Measurements from ENCODE around the gene FLNA. TPM values are rescaled to one million over a fixed set of nuclear protein-coding genes. Genes with fewer than 3 reads are reported as not detected.
"Not testable (repeated sequence)": the region's sequence is repeated elsewhere in the genome, so short reads cannot be mapped to it uniquely, and the experiment has no call there.

Gene FLNA
- total RNA-seq, 1 experiment from 2014 or later: 1,563 TPM

GRCh38 chrX:154356596-154356995, 17.8 kb downstream of the FLNA start:
- H3K36me3 ChIP-seq: peaks cover 68% of the 10 kb centered on the region
- H3K27me3 ChIP-seq: no peaks in the 10 kb centered on the region
- H3K4me3 ChIP-seq: no peak overlapping the region

GRCh38 chrX:154355776-154356140, 18.7 kb downstream of the FLNA start:
- Histone ChIP-seq H3K4me3 (no peak overlapping the region), H3K27me3 (no peaks in the 10 kb centered on the region), H3K9me3 (no peaks in the 10 kb centered on the region), H3K36me3 (peaks cover 71% of the 10 kb centered on the region)
- no peak for DNase-seq

More at GRCh38 chrX:154356596-154356995, 17.8 kb downstream of the FLNA start:
- no peaks in the 10 kb centered on the region for H3K9me3 ChIP-seq
- no peak for DNase-seq

GRCh38 chrX:154355094-154355775, 19.2 kb downstream of the FLNA start:
- Histone ChIP-seq H3K36me3 (peaks cover 72% of the 10 kb centered on the region), H3K27me3 (no peaks in the 10 kb centered on the region), H3K9me3 (no peaks in the 10 kb centered on the region), H3K4me3 (no peak overlapping the region)
- no peak for DNase-seq

GRCh38 chrX:154354516-154354915, 19.9 kb downstream of the FLNA start:
- H3K4me3 ChIP-seq: no peak overlapping the region
- H3K27me3 ChIP-seq: no peaks in the 10 kb centered on the region
- no peaks in the 10 kb centered on the region for H3K9me3 ChIP-seq
- peaks cover 72% of the 10 kb centered on the region for H3K36me3 ChIP-seq
- no peak for DNase-seq

GRCh38 chrX:154354013-154354412, 20.4 kb downstream of the FLNA start:
- Histone ChIP-seq H3K27me3 (no peaks in the 10 kb centered on the region), H3K9me3 (no peaks in the 10 kb centered on the region), H3K4me3 (no peak overlapping the region), H3K36me3 (peaks cover 73% of the 10 kb centered on the region)
- no peak for DNase-seq

GRCh38 chrX:154353172-154353843, 21.1 kb downstream of the FLNA start:
- H3K27me3 ChIP-seq: no peaks in the 10 kb centered on the region
- peaks cover 76% of the 10 kb centered on the region for H3K36me3 ChIP-seq
- H3K4me3 ChIP-seq: no peak overlapping the region
- DNase-seq: no peak
- H3K9me3 ChIP-seq: no peaks in the 10 kb centered on the region

- Histone ChIP-seq H3K27me3 (no peaks in the 10 kb centered on the region), H3K9me3 (no peaks in the 10 kb centered on the region), H3K36me3 (peaks cover 68% of the 10 kb centered on the region), H3K4me3 (no peak overlapping the region)
- DNase-seq: no peak
These were observed 22.0 kb downstream of the FLNA start for GRCh38 chrX:154352466-154352865.

GRCh38 chrX:154352012-154352401, 22.4 kb downstream of the FLNA start:
- no peak overlapping the region for H3K4me3 ChIP-seq
- no peaks in the 10 kb centered on the region for H3K9me3 ChIP-seq
- no peak for DNase-seq
- H3K36me3 ChIP-seq: peaks cover 65% of the 10 kb centered on the region
- H3K27me3 ChIP-seq: no peaks in the 10 kb centered on the region

- no peaks in the 10 kb centered on the region for H3K9me3 ChIP-seq
- DNase-seq: no peak
- H3K27me3 ChIP-seq: no peaks in the 10 kb centered on the region
- peaks cover 62% of the 10 kb centered on the region for H3K36me3 ChIP-seq
- H3K4me3 ChIP-seq: no peak overlapping the region
These were observed 23.0 kb downstream of the FLNA start for GRCh38 chrX:154351183-154352011.

GRCh38 chrX:154350429-154351182, 23.8 kb downstream of the FLNA start:
- no peaks in the 10 kb centered on the region for H3K9me3 ChIP-seq
- peaks cover 57% of the 10 kb centered on the region for H3K36me3 ChIP-seq
- DNase-seq: no peak
- H3K27me3 ChIP-seq: no peaks in the 10 kb centered on the region
- no peak overlapping the region for H3K4me3 ChIP-seq

GRCh38 chrX:154349979-154350378, 24.5 kb downstream of the FLNA start:
- Histone ChIP-seq H3K36me3 (peaks cover 57% of the 10 kb centered on the region), H3K9me3 (no peaks in the 10 kb centered on the region), H3K4me3 (no peak overlapping the region), H3K27me3 (no peaks in the 10 kb centered on the region)
- DNase-seq: no peak

- Histone ChIP-seq H3K27me3 (no peaks in the 10 kb centered on the region), H3K9me3 (no peaks in the 10 kb centered on the region), H3K36me3 (peaks cover 57% of the 10 kb centered on the region), H3K4me3 (no peak overlapping the region)
- no peak for DNase-seq
These were observed 25.0 kb downstream of the FLNA start for GRCh38 chrX:154349359-154349935.

- Histone ChIP-seq H3K9me3 (no peaks in the 10 kb centered on the region), H3K36me3 (peaks cover 51% of the 10 kb centered on the region), H3K27me3 (no peaks in the 10 kb centered on the region)
These were observed 25.6 kb downstream of the FLNA start for GRCh38 chrX:154348646-154349358.

GRCh38 chrX:154348114-154348531, 26.3 kb downstream of the FLNA start:
- peak; percentile 49 for DNase-seq
- H3K27me3 ChIP-seq: no peaks in the 10 kb centered on the region
- H3K36me3 ChIP-seq: peaks cover 44% of the 10 kb centered on the region
- H3K9me3 ChIP-seq: no peaks in the 10 kb centered on the region
- H3K4me3 ChIP-seq: no peak overlapping the region

More at GRCh38 chrX:154348646-154349358, 25.6 kb downstream of the FLNA start:
- H3K4me3 ChIP-seq: no peak overlapping the region
- DNase-seq: no peak

GRCh38 chrX:154343620-154344019, 30.8 kb downstream of the FLNA start:
- H3K9me3 ChIP-seq, H3K4me3 ChIP-seq, H3K27me3 ChIP-seq, H3K36me3 ChIP-seq, DNase-seq: not testable (repeated sequence)

GRCh38 chrX:154343063-154343462, 31.4 kb downstream of the FLNA start:
- H3K4me3 ChIP-seq, H3K9me3 ChIP-seq, H3K27me3 ChIP-seq, DNase-seq, H3K36me3 ChIP-seq: not testable (repeated sequence)
